Astrocyte of the spinal cord (primary cell): ENCODE data around the gene EBF4.

Experiments
- DNase-seq: peaks from one replicate; pipeline ENCODE4 v3.0.0; 2011; ENCODE audit warnings: low read depth, low spot score
- H3K4me3 ChIP-seq: 2 replicates; pipeline ENCODE4 v1.5.1; 2011; ENCODE audit warnings: low read depth, mild to moderate bottlenecking, low read length, moderate library complexity
- CTCF ChIP-seq: IDR thresholded peaks from 2 replicates; pipeline ENCODE4 v1.5.1; 2012; ENCODE audit warnings: low read depth, mild to moderate bottlenecking, low read length, inconsistent platforms
- in situ Hi-C: cut with HindIII; loops from 2 replicates; pipeline ENCODE4 v1.10.0; 2017; ENCODE audit warnings: low sequenced_read_pairs

The EBF4 gene

GRCh38 chr20:2751347-2751877 is 58.8 kb downstream of the EBF4 start:
- in situ Hi-C loops = no loop called here
- no peak for TF ChIP-seq CTCF
- DNase-seq = no peak
- peak overlapping the region; percentile 3 for H3K4me3 ChIP-seq

- in situ Hi-C loops = no loop called here
- TF ChIP-seq CTCF = no peak
- no peak for DNase-seq
- peak overlapping the region; percentile 30 for H3K4me3 ChIP-seq
Observed at GRCh38 chr20:2751878-2752566, 59.4 kb downstream of the EBF4 start.

- TF ChIP-seq CTCF = peak; percentile 84
- peak; percentile 37 for DNase-seq
- in situ Hi-C loops = no loop called here
- H3K4me3 ChIP-seq = peak overlapping the region; percentile 30
Observed at GRCh38 chr20:2752567-2753460, 60.2 kb downstream of the EBF4 start.

GRCh38 chr20:2753461-2754040 is 61.0 kb downstream of the EBF4 start:
- in situ Hi-C loops = no loop called here
- no peak for DNase-seq
- no peak for TF ChIP-seq CTCF
- H3K4me3 ChIP-seq = no peak overlapping the region

GRCh38 chr20:2754424-2754823 is 61.8 kb downstream of the EBF4 start:
- in situ Hi-C loops = no loop called here
- DNase-seq = no peak
- no peak overlapping the region for H3K4me3 ChIP-seq
- no peak for TF ChIP-seq CTCF

- in situ Hi-C loops = no loop called here
- no peak for TF ChIP-seq CTCF
- no peak overlapping the region for H3K4me3 ChIP-seq
- no peak for DNase-seq
Observed at GRCh38 chr20:2755451-2756055, 63.0 kb downstream of the EBF4 start.
